Epithelial cell of proximal tubule (primary cell): ENCODE data around the gene MEF2A. TPM values are rescaled to one million over a fixed set of nuclear protein-coding genes. Genes with fewer than 3 reads are reported as not detected.

ENCODE experiments used
- DNase-seq: peaks from one replicate; pipeline ENCODE4 v3.0.0-alpha.2; 2011; ENCODE audit warnings: low read depth
- H3K4me3 ChIP-seq: 2 replicates; pipeline ENCODE4 v1.5.1; 2011; ENCODE audit warnings: low read depth, mild to moderate bottlenecking, low read length
- total RNA-seq: library from RNA; depleted of rRNA; stranded (reverse); fragments of >200 nt; gene quantifications from 2 replicates; pipeline ENCODE4 v1.2.3, GENCODE V29; 2015
- TF ChIP-seq, protein P1 (sequence below): conservative IDR thresholded peaks from 2 replicates; pipeline ENCODE4 v1.5.1; 2012; ENCODE audit warnings: low read depth, mild to moderate bottlenecking, low read length

MEF2A gene
- total RNA-seq, 1 donor from 2014 or later: 30.2 TPM

DNA sequence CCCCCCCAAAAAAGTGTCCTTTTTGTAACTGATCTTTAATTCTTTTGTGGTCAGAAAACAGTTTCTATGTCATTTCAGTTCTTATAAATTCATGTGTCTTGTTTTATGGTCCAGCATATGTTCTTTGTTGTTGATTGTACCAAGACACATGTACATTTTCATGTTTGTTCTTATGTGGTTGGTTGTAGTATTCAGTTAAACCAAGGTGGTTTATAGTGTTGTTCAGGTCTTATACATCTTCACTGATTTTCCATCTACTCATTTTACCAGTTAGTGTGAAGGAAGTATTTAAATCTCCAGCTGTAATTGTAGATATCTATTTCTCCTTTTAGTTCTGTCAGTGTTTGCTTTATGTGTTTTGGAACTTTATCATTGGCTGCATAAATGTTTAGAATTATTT lies 24.0 kb downstream of the MEF2A start:
- TF ChIP-seq, protein P1, sequence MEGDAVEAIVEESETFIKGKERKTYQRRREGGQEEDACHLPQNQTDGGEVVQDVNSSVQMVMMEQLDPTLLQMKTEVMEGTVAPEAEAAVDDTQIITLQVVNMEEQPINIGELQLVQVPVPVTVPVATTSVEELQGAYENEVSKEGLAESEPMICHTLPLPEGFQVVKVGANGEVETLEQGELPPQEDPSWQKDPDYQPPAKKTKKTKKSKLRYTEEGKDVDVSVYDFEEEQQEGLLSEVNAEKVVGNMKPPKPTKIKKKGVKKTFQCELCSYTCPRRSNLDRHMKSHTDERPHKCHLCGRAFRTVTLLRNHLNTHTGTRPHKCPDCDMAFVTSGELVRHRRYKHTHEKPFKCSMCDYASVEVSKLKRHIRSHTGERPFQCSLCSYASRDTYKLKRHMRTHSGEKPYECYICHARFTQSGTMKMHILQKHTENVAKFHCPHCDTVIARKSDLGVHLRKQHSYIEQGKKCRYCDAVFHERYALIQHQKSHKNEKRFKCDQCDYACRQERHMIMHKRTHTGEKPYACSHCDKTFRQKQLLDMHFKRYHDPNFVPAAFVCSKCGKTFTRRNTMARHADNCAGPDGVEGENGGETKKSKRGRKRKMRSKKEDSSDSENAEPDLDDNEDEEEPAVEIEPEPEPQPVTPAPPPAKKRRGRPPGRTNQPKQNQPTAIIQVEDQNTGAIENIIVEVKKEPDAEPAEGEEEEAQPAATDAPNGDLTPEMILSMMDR: no peak
- no peak for DNase-seq
- no peak overlapping the region for H3K4me3 ChIP-seq

DNA sequence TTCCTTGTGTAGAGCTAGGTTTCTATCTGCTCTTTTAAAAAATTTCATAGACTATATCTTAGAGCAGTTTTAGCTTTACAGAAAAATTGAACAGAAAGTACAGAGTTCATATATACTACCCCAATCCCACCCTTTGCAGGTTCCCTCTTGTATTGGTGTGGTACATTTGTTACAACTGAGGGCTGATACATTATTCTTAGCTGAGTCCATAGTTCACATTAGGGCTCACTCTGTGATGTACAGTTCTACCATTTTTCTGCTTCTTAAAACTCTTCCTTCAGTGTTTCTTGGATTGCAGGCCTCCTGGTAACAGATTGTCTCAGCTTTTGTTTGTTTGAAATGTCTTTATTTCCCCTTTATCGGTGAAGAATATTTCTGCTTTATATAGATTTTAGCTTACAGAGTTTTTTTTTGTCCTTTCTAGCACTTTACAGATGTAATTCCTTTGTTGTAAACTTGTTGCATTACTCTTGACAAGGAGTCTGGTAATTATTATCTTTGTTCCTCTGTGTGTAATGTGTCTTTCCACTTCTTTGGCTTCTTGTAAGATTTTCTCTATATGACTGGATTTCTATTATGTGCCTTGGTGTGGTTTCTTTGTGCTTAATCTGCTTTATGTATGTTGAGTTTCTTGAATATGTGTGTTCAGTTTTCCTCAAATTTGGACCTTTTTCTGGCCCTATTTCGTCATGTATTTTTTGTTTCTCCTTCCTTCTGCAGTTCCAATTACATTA lies 25.3 kb downstream of the MEF2A start:
- TF ChIP-seq, protein P1: no peak
- H3K4me3 ChIP-seq: no peak overlapping the region
- no peak for DNase-seq

GRCh38 chr15:99592145-99592791 lies 26.5 kb downstream of the MEF2A start:
- peak overlapping the region; percentile 9 for H3K4me3 ChIP-seq
- DNase-seq: no peak
- TF ChIP-seq, protein P1: no peak

DNA sequence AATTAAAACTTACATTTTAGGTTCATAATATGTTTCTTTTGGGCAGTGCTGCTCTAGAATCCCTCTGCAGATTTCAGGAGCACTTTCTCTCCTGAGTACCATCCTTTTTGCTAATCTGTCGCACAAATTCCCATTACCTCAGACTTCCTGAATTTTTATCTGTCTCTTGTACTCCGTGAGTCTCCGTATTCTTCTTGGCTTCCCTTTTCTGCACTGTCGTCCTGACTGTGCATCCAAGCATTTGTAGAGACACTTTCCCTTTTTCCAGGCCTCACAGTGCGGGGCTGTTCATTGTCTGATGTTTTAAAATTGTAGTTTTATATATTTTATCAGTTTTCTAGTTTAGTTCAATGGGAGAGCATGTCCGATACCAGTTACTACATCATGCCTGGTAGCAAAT lies 27.3 kb downstream of the MEF2A start:
- no peak for DNase-seq
- TF ChIP-seq, protein P1: no peak
- H3K4me3 ChIP-seq: no peak overlapping the region

- H3K4me3 ChIP-seq: no peak overlapping the region
- no peak for DNase-seq
- TF ChIP-seq, protein P1: no peak
Measured at GRCh38 chr15:99594916-99595315, 29.1 kb downstream of the MEF2A start.

GRCh38 chr15:99598296-99598695 lies 32.5 kb downstream of the MEF2A start:
- DNase-seq: no peak
- TF ChIP-seq, protein P1: no peak
- no peak overlapping the region for H3K4me3 ChIP-seq
